Type B pancreatic cell (in vitro differentiated cells): Measurements from ENCODE around the gene TAF11L13. TPM values are rescaled to one million over a fixed set of nuclear protein-coding genes. Genes with fewer than 3 reads are reported as not detected.
"Not testable (repeated sequence)": the region's sequence is repeated elsewhere in the genome, so short reads cannot be mapped to it uniquely, and the experiment has no call there.

Source experiments
- DNase-seq: peaks from one replicate; pipeline ENCODE4 v3.0.0; 2021; ENCODE audit warnings: mixed read lengths; ENCODE audit not compliant: unreplicated experiment; ENCODE audit errors: extremely low spot score
- H3K27ac Mint-ChIP-seq: 2 replicates; pipeline ENCODE4 v1.8.0; 2021; ENCODE audit warnings: mild to moderate bottlenecking, mixed read lengths
- H3K27me3 Mint-ChIP-seq: 2 replicates; pipeline ENCODE4 v1.8.0; 2021; ENCODE audit warnings: mixed read lengths
- H3K36me3 Mint-ChIP-seq: 2 replicates; pipeline ENCODE4 v1.8.0; 2021; ENCODE audit warnings: mixed read lengths
- H3K4me1 Mint-ChIP-seq: one replicate; pipeline ENCODE4 v1.8.0; 2021; ENCODE audit warnings: mixed read lengths; ENCODE audit not compliant: unreplicated experiment
- H3K4me3 Mint-ChIP-seq: 2 replicates; pipeline ENCODE4 v1.8.0; 2021; ENCODE audit warnings: mild to moderate bottlenecking, mixed read lengths
- H3K9me3 Mint-ChIP-seq: 2 replicates; pipeline ENCODE4 v1.8.0; 2021; ENCODE audit warnings: mixed read lengths
- total RNA-seq: library from RNA; stranded (reverse); gene quantifications from 2 replicates; pipeline ENCODE4 v1.2.1, GENCODE V29; 2021; ENCODE audit warnings: low replicate concordance
- TF ChIP-seq, protein P1 (sequence below): fragments of 200-600 bp; sonication (generic); conservative IDR thresholded peaks from 2 replicates; pipeline ENCODE4 v1.5.0; 2021; ENCODE audit warnings: antibody characterized with exemption, mild to moderate bottlenecking

Gene TAF11L13
- total RNA-seq, 1 donor from 2014 or later: not detected

DNA sequence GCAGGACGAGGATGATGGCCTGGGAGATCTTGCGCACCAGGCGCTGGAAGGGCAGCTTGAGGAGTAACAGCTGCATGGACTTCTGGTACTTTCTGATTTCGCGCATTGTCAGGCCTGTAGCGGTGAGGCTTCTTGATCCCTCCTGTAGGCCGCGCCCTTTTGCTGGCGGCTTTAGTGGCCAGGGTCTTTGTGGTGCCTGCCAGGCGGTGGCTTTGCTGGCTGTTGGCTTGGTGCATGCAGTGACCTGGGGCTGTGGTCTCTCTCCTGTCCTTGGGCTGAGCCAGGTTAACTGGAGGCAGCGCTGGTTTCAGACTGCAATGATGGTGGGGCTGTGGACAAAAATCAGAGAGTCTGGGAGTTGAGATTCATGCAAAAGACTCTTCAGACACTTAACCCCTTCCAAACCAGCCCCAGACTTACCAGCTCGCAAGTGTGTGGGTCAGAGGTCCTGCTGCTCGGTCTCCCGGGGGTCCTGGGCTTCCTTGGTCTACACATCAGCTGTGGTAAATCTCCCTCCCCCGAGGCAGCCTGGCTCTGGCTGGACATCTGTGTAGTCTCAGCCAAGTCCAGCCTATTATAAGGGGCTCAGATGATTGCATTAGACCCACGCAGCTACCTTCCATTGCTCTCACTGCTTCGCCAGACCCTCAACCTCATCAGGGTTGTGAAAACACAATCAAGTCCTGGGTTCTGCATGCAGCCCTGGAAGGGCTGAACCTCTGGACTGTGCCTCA, 16.8 kb upstream of the TAF11L13 start:
- no peaks in the 10 kb centered on the region for H3K9me3 Mint-ChIP-seq
- H3K36me3 Mint-ChIP-seq: no peaks in the 10 kb centered on the region
- no peaks in the 10 kb centered on the region for H3K4me1 Mint-ChIP-seq
- no peak overlapping the region for H3K4me3 Mint-ChIP-seq
- H3K27me3 Mint-ChIP-seq: no peaks in the 10 kb centered on the region
- DNase-seq: no peak
- H3K27ac Mint-ChIP-seq: no peak overlapping the region
- TF ChIP-seq, protein P1, sequence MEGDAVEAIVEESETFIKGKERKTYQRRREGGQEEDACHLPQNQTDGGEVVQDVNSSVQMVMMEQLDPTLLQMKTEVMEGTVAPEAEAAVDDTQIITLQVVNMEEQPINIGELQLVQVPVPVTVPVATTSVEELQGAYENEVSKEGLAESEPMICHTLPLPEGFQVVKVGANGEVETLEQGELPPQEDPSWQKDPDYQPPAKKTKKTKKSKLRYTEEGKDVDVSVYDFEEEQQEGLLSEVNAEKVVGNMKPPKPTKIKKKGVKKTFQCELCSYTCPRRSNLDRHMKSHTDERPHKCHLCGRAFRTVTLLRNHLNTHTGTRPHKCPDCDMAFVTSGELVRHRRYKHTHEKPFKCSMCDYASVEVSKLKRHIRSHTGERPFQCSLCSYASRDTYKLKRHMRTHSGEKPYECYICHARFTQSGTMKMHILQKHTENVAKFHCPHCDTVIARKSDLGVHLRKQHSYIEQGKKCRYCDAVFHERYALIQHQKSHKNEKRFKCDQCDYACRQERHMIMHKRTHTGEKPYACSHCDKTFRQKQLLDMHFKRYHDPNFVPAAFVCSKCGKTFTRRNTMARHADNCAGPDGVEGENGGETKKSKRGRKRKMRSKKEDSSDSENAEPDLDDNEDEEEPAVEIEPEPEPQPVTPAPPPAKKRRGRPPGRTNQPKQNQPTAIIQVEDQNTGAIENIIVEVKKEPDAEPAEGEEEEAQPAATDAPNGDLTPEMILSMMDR: no peak

DNA sequence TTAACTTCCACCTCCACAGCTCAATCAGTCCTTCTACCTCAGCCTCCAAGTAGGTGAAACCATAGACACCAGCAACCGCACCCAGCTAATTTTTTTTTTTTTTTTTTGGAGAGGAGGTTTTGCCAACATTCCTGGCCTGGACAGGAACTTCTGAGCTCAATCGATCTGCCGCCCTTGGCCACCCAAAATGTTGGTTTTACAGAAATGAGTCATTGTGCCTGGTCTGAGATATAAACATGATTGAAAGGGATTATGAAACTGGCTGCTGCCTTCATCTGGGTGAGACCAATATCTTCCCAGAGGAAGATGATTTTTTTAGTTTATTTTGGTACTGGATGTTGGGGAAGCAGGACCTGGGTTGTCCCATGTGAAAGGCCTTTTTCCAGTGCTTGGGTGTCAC, 12.5 kb upstream of the TAF11L13 start:
- no peak overlapping the region for H3K27ac Mint-ChIP-seq
- DNase-seq: no peak
- H3K9me3 Mint-ChIP-seq: no peaks in the 10 kb centered on the region
- TF ChIP-seq, protein P1: no peak
- no peaks in the 10 kb centered on the region for H3K27me3 Mint-ChIP-seq
- no peaks in the 10 kb centered on the region for H3K36me3 Mint-ChIP-seq
- H3K4me3 Mint-ChIP-seq: no peak overlapping the region
- no peaks in the 10 kb centered on the region for H3K4me1 Mint-ChIP-seq

DNA sequence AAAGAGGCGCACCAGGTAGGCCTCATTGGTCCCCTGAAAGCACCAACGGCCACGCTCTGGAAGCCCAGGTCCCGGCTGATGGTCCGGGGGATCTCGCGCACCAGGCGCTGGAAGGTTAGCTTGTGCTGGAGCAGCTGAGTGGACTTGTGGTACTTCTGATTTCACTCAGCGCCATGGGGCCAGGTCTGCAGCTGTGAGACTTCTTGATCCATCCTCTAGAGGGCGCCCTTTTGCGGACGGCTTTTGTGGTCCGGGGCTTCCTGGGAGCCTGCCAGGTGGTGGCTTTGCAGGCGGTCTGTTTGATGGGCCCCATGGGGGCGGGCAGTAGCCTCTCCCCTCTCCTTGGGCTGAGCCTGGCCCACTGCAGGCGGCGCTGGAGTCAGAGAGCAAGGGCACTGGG, 11.3 kb upstream of the TAF11L13 start:
- no peaks in the 10 kb centered on the region for H3K36me3 Mint-ChIP-seq
- H3K27me3 Mint-ChIP-seq: no peaks in the 10 kb centered on the region
- TF ChIP-seq, protein P1: peak; percentile 51
- no peak overlapping the region for H3K4me3 Mint-ChIP-seq
- DNase-seq: no peak
- H3K27ac Mint-ChIP-seq: no peak overlapping the region
- no peaks in the 10 kb centered on the region for H3K9me3 Mint-ChIP-seq
- H3K4me1 Mint-ChIP-seq: no peaks in the 10 kb centered on the region

DNA sequence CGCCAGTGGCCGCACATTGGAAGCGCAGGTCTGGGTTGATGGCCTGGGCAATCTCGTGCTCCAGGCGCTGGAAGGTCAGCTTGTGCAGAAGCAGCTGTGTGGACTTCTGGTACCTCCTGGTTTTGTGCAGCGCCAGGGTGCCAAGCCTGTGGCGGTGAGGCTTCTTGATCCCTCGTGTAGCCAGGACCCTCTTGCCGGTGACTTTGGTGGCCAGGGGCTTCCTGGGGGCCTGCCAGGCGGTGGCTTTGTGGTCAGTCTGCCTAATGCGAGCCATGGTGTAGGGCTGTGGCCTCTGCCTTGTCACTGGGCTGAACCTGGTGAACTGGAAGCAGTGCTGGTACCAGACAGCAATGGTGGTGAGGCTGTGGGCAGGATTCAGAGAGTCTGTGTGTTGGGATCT, 6.2 kb upstream of the TAF11L13 start:
- TF ChIP-seq, protein P1: no peak
- Mint-ChIP-seq H3K4me1 (no peaks in the 10 kb centered on the region), H3K27me3 (no peaks in the 10 kb centered on the region), H3K27ac (no peak overlapping the region), H3K9me3 (no peaks in the 10 kb centered on the region), H3K4me3 (no peak overlapping the region), H3K36me3 (no peaks in the 10 kb centered on the region)
- DNase-seq: no peak

DNA sequence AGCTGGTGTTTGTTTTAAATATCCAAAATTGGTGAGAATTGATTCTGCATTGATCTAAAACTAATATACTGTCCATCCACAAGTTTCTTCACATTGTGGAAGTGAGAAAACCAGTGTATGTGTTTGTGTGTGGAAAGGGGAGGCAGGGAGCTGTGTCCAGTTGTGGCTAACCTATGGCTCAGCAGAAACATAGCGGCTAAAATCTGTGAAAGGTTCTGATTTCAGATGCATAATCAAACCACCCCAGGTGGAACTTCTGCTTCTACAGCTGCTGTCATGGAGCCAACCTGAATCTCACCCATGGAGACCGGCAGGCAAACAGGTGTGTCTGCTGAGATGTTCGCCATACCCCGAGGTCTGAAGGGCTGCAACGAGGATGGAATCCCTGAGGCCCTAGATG, 2.3 kb downstream of the TAF11L13 start, which contains the start of gene TAF11L14:
TAF11L14 (plus strand) TSS at position 301 of the 400 bp plus-strand sequence.
- no peak for DNase-seq
- TF ChIP-seq, protein P1: no peak
- Mint-ChIP-seq H3K27ac (no peak within 1 kb of the TSS), H3K4me1 (no peaks in the 10 kb centered on the region), H3K4me3 (no peak within 1 kb of the TSS), H3K36me3 (no peaks in the 10 kb centered on the region), H3K9me3 (peaks cover 6% of the 10 kb centered on the region), H3K27me3 (peaks cover 3% of the 10 kb centered on the region)

DNA sequence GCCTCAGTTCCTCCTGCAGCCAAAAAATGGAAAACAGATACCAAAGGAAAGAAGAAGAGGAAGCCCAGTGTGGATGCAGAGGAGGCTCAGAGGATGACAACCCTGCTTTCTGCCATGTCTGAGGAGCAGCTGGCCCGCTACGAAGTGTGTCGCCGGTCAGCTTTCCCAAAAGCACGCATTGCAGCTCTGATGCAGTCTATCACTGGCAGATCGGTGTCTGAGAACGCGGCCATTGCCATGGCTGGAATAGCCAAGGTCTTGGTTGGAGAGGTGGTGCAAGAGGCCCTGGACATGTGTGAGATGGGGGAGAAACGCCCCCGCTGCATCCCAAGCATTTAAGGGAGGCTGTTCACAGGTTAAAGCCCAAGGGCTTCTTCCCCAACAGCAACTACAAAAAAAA, 17.3 kb downstream of the TAF11L13 start:
- not testable (repeated sequence) for H3K27me3 Mint-ChIP-seq, H3K9me3 Mint-ChIP-seq, H3K27ac Mint-ChIP-seq, H3K4me3 Mint-ChIP-seq, H3K36me3 Mint-ChIP-seq, DNase-seq, H3K4me1 Mint-ChIP-seq

DNA sequence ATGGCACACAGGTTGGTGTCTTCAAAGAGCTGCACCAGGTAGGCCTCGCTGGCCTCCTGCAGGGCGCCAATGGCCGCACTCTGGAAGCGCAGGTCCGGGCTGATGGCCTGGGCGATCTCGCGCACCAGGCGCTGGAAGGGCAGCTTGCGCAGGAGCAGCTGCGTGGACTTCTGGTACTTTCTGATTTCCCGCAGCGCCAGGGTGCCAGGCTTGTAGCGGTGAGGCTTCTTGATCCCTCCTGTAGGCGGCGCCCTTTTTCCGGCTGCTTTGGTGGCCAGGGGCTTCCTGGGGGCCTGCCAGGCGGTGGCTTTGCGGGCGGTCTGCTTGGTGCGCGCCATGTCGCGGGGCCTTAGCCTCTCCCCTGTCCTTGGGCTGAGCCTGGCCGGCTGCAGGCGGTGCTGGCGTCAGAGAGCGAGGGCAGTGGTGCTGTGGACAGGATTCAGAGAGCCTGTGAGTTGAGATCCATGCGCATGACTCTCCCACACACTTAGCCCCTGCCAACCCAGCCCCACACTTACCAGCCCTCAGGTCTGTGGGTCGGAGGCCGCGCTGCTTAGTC, 23.4 kb downstream of the TAF11L13 start:
- not testable (repeated sequence) for H3K4me3 Mint-ChIP-seq, H3K27me3 Mint-ChIP-seq

More for the DNA sequence above, 23.4 kb downstream of the TAF11L13 start:
- H3K4me1 Mint-ChIP-seq, DNase-seq, H3K27ac Mint-ChIP-seq, H3K36me3 Mint-ChIP-seq: not testable (repeated sequence)
- peaks cover 19% of the 10 kb centered on the region for H3K9me3 Mint-ChIP-seq
